K562 (cell line): ENCODE results near the gene ITGA11. TPM values are rescaled to one million over a fixed set of nuclear protein-coding genes. Genes with fewer than 3 reads are reported as not detected.

Source experiments
- ATAC-seq: fragments of 200-7000 bp; cut with Tn5 transposase; 3 replicates; pipeline ENCODE4 v1.9.1; 2020; ENCODE audit warnings: moderate library complexity
- BruUV-seq: library from RNA; stranded (reverse); fragments of 400-500 nt; replicated peaks from 2 replicates; lab custom pipeline; 2021; lab: Mats Ljungman, UMichigan
- CTCF ChIA-PET: fragments of 300-600 bp; formaldehyde crosslinking; extraction: SDS; loops from one replicate; lab custom pipeline; 2021; ENCODE audit warnings: low intra/inter-chr PET ratio; lab: Yijun Ruan, JAX
- POLR2A ChIA-PET: fragments of 300-600, 350-650 bp; sonication (Branson Sonifier 250); formaldehyde crosslinking; extraction: SDS; loops from one replicate; lab custom pipeline; 2021; ENCODE audit warnings: antibody characterized with exemption, inconsistent platforms; lab: Yijun Ruan, JAX
- DNase-seq, 4 experiments: peaks; one replicate each; pipeline versions ENCODE4 v3.0.0 to v3.0.0-alpha.2; 2011 to 2018; ENCODE audit warnings: low spot score in 3 of 4, mixed read lengths in 3 of 4; ENCODE audit errors: extremely low read depth in 1 of 4
- FAIRE-seq: peaks from 2 replicates; lab custom pipeline; 2011; peaks lifted over from hg19 to GRCh38; lab: Jason Lieb, UNC
- H2AFZ ChIP-seq: 2 replicates; pipeline ENCODE4 v1.6.0; 2011; ENCODE audit warnings: low read depth, low read length, control low read depth, inconsistent platforms
- H3K27ac ChIP-seq: fragments of 200-600 bp; 3 replicates; pipeline ENCODE4 v1.8.0; 2011; ENCODE audit warnings: low read depth, mild to moderate bottlenecking, control low read depth, inconsistent platforms, low read length, moderate library complexity, mixed read lengths; ENCODE audit errors: extremely low read depth
- H3K27me3 ChIP-seq, 2 experiments: fragments of 300-600 bp in 1 of 2; 2 replicates in 1 of 2; 3 replicates in 1 of 2; pipeline versions ENCODE4 v1.6.0 to v1.8.0; 2011; ENCODE audit warnings: inconsistent platforms in 2 of 2, low read length in 2 of 2, mild to moderate bottlenecking in 1 of 2, mixed read lengths in 1 of 2, moderate library complexity in 1 of 2; ENCODE audit not compliant: control insufficient read depth in 2 of 2, insufficient read depth in 2 of 2
- H3K36me3 ChIP-seq: fragments of 300-600 bp; 3 replicates; pipeline ENCODE4 v1.8.0; 2011; ENCODE audit warnings: mild to moderate bottlenecking, low read length, inconsistent platforms; ENCODE audit not compliant: control insufficient read depth, insufficient read depth
- H3K4me1 ChIP-seq, 2 experiments: fragments of 200-600 bp in 1 of 2; replicated peaks in 1 of 2; 2 replicates in 1 of 2; 3 replicates in 1 of 2; pipeline versions ENCODE4 v1.5.1 to v1.8.0; 2011; ENCODE audit warnings: inconsistent platforms in 2 of 2, low read length in 2 of 2, mild to moderate bottlenecking in 1 of 2, mixed read lengths in 1 of 2, moderate library complexity in 1 of 2; ENCODE audit not compliant: control insufficient read depth in 2 of 2, insufficient read depth in 2 of 2
- H3K4me2 ChIP-seq: 2 replicates; pipeline ENCODE4 v1.6.1; 2011; ENCODE audit warnings: low read length, control low read depth, inconsistent platforms, mixed read lengths; ENCODE audit not compliant: insufficient read depth
- H3K4me3 ChIP-seq: fragments of 200-600 bp; sonication (generic), shearing (Covaris generic); 2 replicates; pipeline ENCODE4 v1.5.1; 2016; ENCODE audit warnings: control low read depth, inconsistent platforms
- H3K79me2 ChIP-seq: fragments of 200-600 bp; 3 replicates; pipeline ENCODE4 v1.8.0; 2011; ENCODE audit warnings: low read length, inconsistent platforms; ENCODE audit not compliant: control insufficient read depth, insufficient read depth
- H3K9ac ChIP-seq, 2 experiments: 2 replicates each; pipeline versions ENCODE4 v1.6.0 to v1.6.1; 2011; ENCODE audit warnings: low read depth in 2 of 2, low read length in 2 of 2, control low read depth in 1 of 2, inconsistent platforms in 1 of 2, mild to moderate bottlenecking in 1 of 2, mixed read lengths in 1 of 2; ENCODE audit not compliant: insufficient read depth in 1 of 2
- H3K9me1 ChIP-seq: one replicate; pipeline ENCODE4 v1.6.0; 2011; ENCODE audit warnings: inconsistent platforms, mild to moderate bottlenecking, low read length, moderate library complexity; ENCODE audit not compliant: control insufficient read depth, insufficient read depth
- H3K9me3 ChIP-seq: replicated peaks from 2 replicates; pipeline ENCODE4 v1.5.1; 2011; ENCODE audit warnings: low read depth, low read length, inconsistent platforms; ENCODE audit not compliant: control insufficient read depth, insufficient read depth
- H4K20me1 ChIP-seq: replicated peaks from 2 replicates; pipeline ENCODE4 v1.6.1; 2011; ENCODE audit warnings: low read length, inconsistent platforms, mixed read lengths; ENCODE audit not compliant: control insufficient read depth, insufficient read depth
- FOSL1 ChIP-seq: fragments of 200-800 bp; sonication (Bioruptor generic); conservative IDR thresholded peaks from 2 replicates; pipeline ENCODE4 v1.6.1; 2016; ENCODE audit warnings: missing genetic modification characterization, missing compliant biosample characterization
- GTF2F1 ChIP-seq: IDR thresholded peaks from 2 replicates; pipeline ENCODE4 v1.6.1; 2011; ENCODE audit warnings: low read depth, low read length, improper control_type of control experiment
- KAT2B ChIP-seq: IDR thresholded peaks from one replicate; pipeline ENCODE4 v1.6.1; 2012; ENCODE audit warnings: low read depth, mild to moderate bottlenecking, control low read depth, inconsistent platforms, low read length, moderate library complexity
- MEF2A ChIP-seq: IDR thresholded peaks from 2 replicates; pipeline ENCODE4 v1.6.1; 2011; ENCODE audit warnings: low read depth, mild to moderate bottlenecking, low read length, moderate library complexity; ENCODE audit not compliant: control insufficient read depth
- PHF8 ChIP-seq: fragments of 200-600 bp; sonication (generic); IDR thresholded peaks from 2 replicates; pipeline ENCODE4 v1.6.1; 2012; ENCODE audit warnings: mixed run types, mild to moderate bottlenecking, inconsistent platforms, low read length, moderate library complexity, borderline replicate concordance
- POLR2AphosphoS2 ChIP-seq: IDR thresholded peaks from 2 replicates; pipeline ENCODE4 v1.6.1; 2012; ENCODE audit warnings: low read length, improper control_type of control experiment
- PRPF4 ChIP-seq: fragments of 200-400 bp; formaldehyde crosslinking; IDR thresholded peaks from one replicate; pipeline ENCODE4 v1.6.1; 2017; ENCODE audit warnings: low read length, low read depth, mild to moderate bottlenecking; ENCODE audit not compliant: insufficient read depth, poor library complexity, severe bottlenecking
- SMAD2 ChIP-seq: fragments of 150-350 bp; IDR thresholded peaks from 2 replicates; pipeline ENCODE4 v1.6.1; 2014; ENCODE audit warnings: low read depth, mild to moderate bottlenecking, low read length
- SRSF7 ChIP-seq: fragments of 200-400 bp; formaldehyde crosslinking; optimal IDR thresholded peaks from 2 replicates; pipeline ENCODE3; 2017; ENCODE audit warnings: mild to moderate bottlenecking, low read depth, low read length
- SRSF9 ChIP-seq: fragments of 200-400 bp; formaldehyde crosslinking; IDR thresholded peaks from 2 replicates; pipeline ENCODE4 v1.6.1; 2017; ENCODE audit warnings: low read depth, low read length, borderline replicate concordance
- TAF7 ChIP-seq: fragments of 450-650 bp; IDR thresholded peaks from 2 replicates; pipeline ENCODE4 v1.6.1; 2016; ENCODE audit warnings: missing genetic modification characterization, missing compliant biosample characterization
- ZNF175 ChIP-seq: fragments of 200-800 bp; sonication (Bioruptor generic); IDR thresholded peaks from 2 replicates; pipeline ENCODE4 v1.6.1; 2016; ENCODE audit warnings: low read depth, mild to moderate bottlenecking, missing genetic modification characterization, missing compliant biosample characterization
- ZNF764 ChIP-seq: fragments of 250-450 bp; sonication (Bioruptor Pico); IDR thresholded peaks from 2 replicates; pipeline ENCODE4 v1.4.0; 2020; ENCODE audit warnings: low read depth, mild to moderate bottlenecking, moderate library complexity
- WGBS: fragments of 100-300 bp; shearing (Covaris generic); methylation state at CpG from one replicate; pipeline ENCODE4 v1.1.6; 2016; ENCODE audit warnings: low coverage, mixed read lengths; ENCODE audit not compliant: insufficient coverage; ENCODE audit errors: missing lambda C conversion rate; 5-methylcytosine and 5-hydroxymethylcytosine counted together
- in situ Hi-C: fragments of 300-500 bp; cut with MboI; formaldehyde crosslinking; loops from 4 replicates; pipeline ENCODE4 v1.15.0; 2018; ENCODE audit warnings: inconsistent platforms, mixed read lengths
- intact Hi-C: fragments of 100-400 bp; cut with micrococcal nuclease; formaldehyde crosslinking; loops from 2 replicates; pipeline ENCODE4 v1.14.2; 2022
- polyA plus RNA-seq, 8 experiments: library from polyadenylated mRNA; depleted of rRNA in 4 of 8; stranded (reverse) in 5 of 8; unstranded in 3 of 8; fragments of >200 nt; fragmentation: Nextera tagmentation in 2 of 8; fragmentation: Illumina TruSeq in 1 of 8; extraction: Ambion mirVana in 2 of 8; extraction: Trizol in 1 of 8; gene quantifications; 2 replicates each; pipeline versions ENCODE4 v1.2.1 to v1.2.3, GENCODE V29; 2011 to 2014; ENCODE audit warnings: inconsistent platforms in 1 of 8, missing spikeins in 1 of 8
- total RNA-seq, 7 experiments: library from RNA; depleted of rRNA in 6 of 7; stranded (reverse); fragments of >200 nt in 6 of 7; fragmentation: Illumina TruSeq in 2 of 7; extraction: Trizol in 2 of 7; gene quantifications; 2 replicates each; pipeline versions ENCODE4 v1.2.1 to v1.2.3, GENCODE V29; 2011 to 2021; ENCODE audit warnings: low replicate concordance in 1 of 7
- TF ChIP-seq, protein P1 (sequence below): IDR thresholded peaks from 3 replicates; pipeline ENCODE4 v1.6.1; 2011; ENCODE audit warnings: borderline replicate concordance, mild to moderate bottlenecking, moderate library complexity; ENCODE audit not compliant: insufficient read length; ENCODE audit errors: extremely low read depth
- TF ChIP-seq, protein P2 (sequence below): sonication (generic); formaldehyde crosslinking; IDR thresholded peaks from 2 replicates; pipeline ENCODE4 v1.8.0; 2022; ENCODE audit warnings: mild to moderate bottlenecking, missing genetic modification reagents, borderline replicate concordance

The ITGA11 gene
- total and polyA plus RNA-seq, 9 of the 15 experiments (the other 6 are each of a cell fraction or from before 2014, with no cell fraction given): 0.01 TPM; not detected in 8

DNA sequence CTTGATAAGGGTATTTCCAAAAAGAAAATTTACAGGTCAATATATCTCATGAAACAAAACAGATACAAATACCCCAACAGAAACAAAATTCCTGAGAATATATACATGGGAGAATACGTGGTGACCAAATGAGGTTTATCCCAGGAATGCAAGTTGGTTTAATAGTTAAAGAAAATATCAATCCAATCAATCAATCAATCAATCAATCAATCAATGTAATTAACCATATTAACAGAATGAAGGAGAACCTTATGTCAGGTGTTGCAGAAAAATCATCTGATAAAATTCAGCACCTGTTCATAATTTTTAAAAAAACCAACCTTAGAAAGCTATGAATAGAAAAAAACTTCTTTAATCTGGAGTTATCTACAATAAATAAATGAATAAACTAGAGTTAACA, 35.9 kb downstream of the ITGA11 start (continued):
- TF ChIP-seq, protein P1, sequence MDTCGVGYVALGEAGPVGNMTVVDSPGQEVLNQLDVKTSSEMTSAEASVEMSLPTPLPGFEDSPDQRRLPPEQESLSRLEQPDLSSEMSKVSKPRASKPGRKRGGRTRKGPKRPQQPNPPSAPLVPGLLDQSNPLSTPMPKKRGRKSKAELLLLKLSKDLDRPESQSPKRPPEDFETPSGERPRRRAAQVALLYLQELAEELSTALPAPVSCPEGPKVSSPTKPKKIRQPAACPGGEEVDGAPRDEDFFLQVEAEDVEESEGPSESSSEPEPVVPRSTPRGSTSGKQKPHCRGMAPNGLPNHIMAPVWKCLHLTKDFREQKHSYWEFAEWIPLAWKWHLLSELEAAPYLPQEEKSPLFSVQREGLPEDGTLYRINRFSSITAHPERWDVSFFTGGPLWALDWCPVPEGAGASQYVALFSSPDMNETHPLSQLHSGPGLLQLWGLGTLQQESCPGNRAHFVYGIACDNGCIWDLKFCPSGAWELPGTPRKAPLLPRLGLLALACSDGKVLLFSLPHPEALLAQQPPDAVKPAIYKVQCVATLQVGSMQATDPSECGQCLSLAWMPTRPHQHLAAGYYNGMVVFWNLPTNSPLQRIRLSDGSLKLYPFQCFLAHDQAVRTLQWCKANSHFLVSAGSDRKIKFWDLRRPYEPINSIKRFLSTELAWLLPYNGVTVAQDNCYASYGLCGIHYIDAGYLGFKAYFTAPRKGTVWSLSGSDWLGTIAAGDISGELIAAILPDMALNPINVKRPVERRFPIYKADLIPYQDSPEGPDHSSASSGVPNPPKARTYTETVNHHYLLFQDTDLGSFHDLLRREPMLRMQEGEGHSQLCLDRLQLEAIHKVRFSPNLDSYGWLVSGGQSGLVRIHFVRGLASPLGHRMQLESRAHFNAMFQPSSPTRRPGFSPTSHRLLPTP: no peak

DNA sequence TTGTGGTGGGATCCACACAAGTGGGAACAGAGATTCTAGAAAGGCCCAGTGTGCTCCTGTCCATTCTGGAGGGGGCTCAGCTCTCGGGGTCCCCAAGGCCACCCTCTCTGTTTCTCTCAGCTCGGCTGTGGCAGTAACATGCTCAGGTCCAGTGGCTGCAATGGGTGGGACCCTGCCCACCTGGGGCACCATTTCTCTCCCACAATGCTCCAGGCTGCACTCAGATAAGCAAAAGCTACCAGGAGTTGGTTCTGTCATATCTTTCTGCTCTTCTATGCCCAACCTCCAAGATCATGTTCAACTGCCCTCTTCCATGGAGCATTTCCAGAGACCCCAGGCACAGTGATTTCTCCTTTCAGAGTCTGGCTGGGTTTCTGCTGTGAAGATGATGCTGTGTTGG, 40.8 kb downstream of the ITGA11 start:
- 0 out of 2 replicates have a peak, but pooled peaks cover 4% of the 10 kb centered on the region for H4K20me1 ChIP-seq
- intact Hi-C loops (no loop called here), in situ Hi-C loops (no loop called here)
- no peak for ATAC-seq
- CTCF ChIA-PET: interaction anchor here (0.7 kb wide), 1 partner anchor 47 kb away, joined by 3 read pairs; no protein-coding TSS in a partner anchor
- H3K4me1 ChIP-seq: no peaks in the 10 kb centered on the region
- no peak for DNase-seq
- H3K9ac ChIP-seq: no peak overlapping the region
- no peak overlapping the region for H3K4me3 ChIP-seq
- H3K27me3 ChIP-seq: peaks cover 7 to 39% of the 10 kb centered on the region in 2 experiments; a peak in 4 of 5 replicates
- H3K27ac ChIP-seq: no peak overlapping the region
- no peaks in the 10 kb centered on the region for H3K9me3 ChIP-seq
- FAIRE-seq: no peak
- BruUV-seq: no TSS peak
- H3K9me1 ChIP-seq: no peaks in the 10 kb centered on the region
- 0% methylated on average over 2 of the region's 2 CpGs for WGBS
- POLR2A ChIA-PET: no interaction called here
- no peak overlapping the region for H3K4me2 ChIP-seq
- H2AFZ ChIP-seq: no peak overlapping the region
- H3K79me2 ChIP-seq: no peaks in the 10 kb centered on the region
- no peaks in the 10 kb centered on the region for H3K36me3 ChIP-seq
- TF ChIP-seq POLR2AphosphoS2: no peak
- no peak for TF ChIP-seq GTF2F1
- no peak for TF ChIP-seq FOSL1 (tag)
- TF ChIP-seq SRSF7: no peak
- no peak for TF ChIP-seq MEF2A
- no peak for TF ChIP-seq PHF8
- TF ChIP-seq TAF7 (tag): no peak
- no peak for TF ChIP-seq SMAD2
- no peak for TF ChIP-seq ZNF175 (CRISPR knock-in tag)
- TF ChIP-seq ZNF764 (CRISPR knock-in tag): no peak
- no peak for TF ChIP-seq SRSF9
- TF ChIP-seq, protein P2, sequence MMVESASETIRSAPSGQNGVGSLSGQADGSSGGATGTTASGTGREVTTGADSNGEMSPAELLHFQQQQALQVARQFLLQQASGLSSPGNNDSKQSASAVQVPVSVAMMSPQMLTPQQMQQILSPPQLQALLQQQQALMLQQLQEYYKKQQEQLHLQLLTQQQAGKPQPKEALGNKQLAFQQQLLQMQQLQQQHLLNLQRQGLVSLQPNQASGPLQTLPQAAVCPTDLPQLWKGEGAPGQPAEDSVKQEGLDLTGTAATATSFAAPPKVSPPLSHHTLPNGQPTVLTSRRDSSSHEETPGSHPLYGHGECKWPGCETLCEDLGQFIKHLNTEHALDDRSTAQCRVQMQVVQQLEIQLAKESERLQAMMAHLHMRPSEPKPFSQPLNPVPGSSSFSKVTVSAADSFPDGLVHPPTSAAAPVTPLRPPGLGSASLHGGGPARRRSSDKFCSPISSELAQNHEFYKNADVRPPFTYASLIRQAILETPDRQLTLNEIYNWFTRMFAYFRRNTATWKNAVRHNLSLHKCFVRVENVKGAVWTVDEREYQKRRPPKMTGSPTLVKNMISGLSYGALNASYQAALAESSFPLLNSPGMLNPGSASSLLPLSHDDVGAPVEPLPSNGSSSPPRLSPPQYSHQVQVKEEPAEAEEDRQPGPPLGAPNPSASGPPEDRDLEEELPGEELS (CRISPR knock-in tag): no peak
- no peak for TF ChIP-seq PRPF4
- no peak for TF ChIP-seq KAT2B
